Panc1 (cell line): ENCODE results near the gene BCAP29. TPM values are rescaled to one million over a fixed set of nuclear protein-coding genes. Genes with fewer than 3 reads are reported as not detected.
"Not testable (repeated sequence)": the region's sequence is repeated elsewhere in the genome, so short reads cannot be mapped to it uniquely, and the experiment has no call there.

ENCODE experiments used
- ATAC-seq: fragments of 200-7000 bp; cut with Tn5 transposase; 2 replicates; pipeline ENCODE4 v1.9.1; 2020; ENCODE audit warnings: mild to moderate bottlenecking, moderate library complexity
- BruUV-seq: library from RNA; stranded (reverse); fragments of 400-500 nt; replicated peaks from 2 replicates; lab custom pipeline; 2021; lab: Mats Ljungman, UMichigan
- CTCF ChIA-PET: fragments of 300-600 bp; sonication (Branson Sonifier 250); formaldehyde crosslinking; loops from one replicate; lab custom pipeline; 2022; ENCODE audit warnings: antibody characterized with exemption; lab: Charles Lee
- POLR2A ChIA-PET: fragments of 300-600 bp; sonication (Branson Sonifier 250); formaldehyde crosslinking; loops from one replicate; lab custom pipeline; 2022; ENCODE audit warnings: antibody characterized with exemption; lab: Charles Lee
- DNase-seq: peaks from one replicate; pipeline ENCODE4 v3.0.0-alpha.2; 2010; ENCODE audit warnings: low read depth, low spot score
- H3K27ac ChIP-seq: 2 replicates; pipeline ENCODE4 v1.5.1; 2011; ENCODE audit warnings: mild to moderate bottlenecking, low read length, inconsistent platforms
- H3K27me3 ChIP-seq: fragments of 200-500 bp; sonication (Bioruptor generic); 2 replicates; pipeline ENCODE4 v1.6.0; 2014; ENCODE audit warnings: low read length, inconsistent platforms; ENCODE audit not compliant: control insufficient read depth, insufficient read depth
- H3K36me3 ChIP-seq: fragments of 200-500 bp; sonication (Bioruptor generic); 2 replicates; pipeline ENCODE4 v1.5.1; 2014; ENCODE audit warnings: inconsistent platforms, mild to moderate bottlenecking, low read length, moderate library complexity; ENCODE audit not compliant: control insufficient read depth, insufficient read depth
- H3K4me1 ChIP-seq: 2 replicates; pipeline ENCODE4 v1.5.1; 2011; ENCODE audit warnings: inconsistent platforms, mild to moderate bottlenecking, low read length, moderate library complexity; ENCODE audit not compliant: control insufficient read depth, insufficient read depth
- H3K4me3 ChIP-seq, 2 experiments: 2 replicates each; pipeline ENCODE4 v1.5.1; 2011 to 2012; ENCODE audit warnings: low read depth in 2 of 2, low read length in 2 of 2, mild to moderate bottlenecking in 2 of 2, inconsistent platforms in 1 of 2, moderate library complexity in 1 of 2
- H3K9me3 ChIP-seq: fragments of 200-500 bp; sonication (Bioruptor generic); 2 replicates; pipeline ENCODE4 v1.5.1; 2014; ENCODE audit warnings: low read depth, mild to moderate bottlenecking, inconsistent platforms, low read length, moderate library complexity; ENCODE audit not compliant: control insufficient read depth, insufficient read depth
- CTCF ChIP-seq: fragments of 450-650 bp; IDR thresholded peaks from 2 replicates; pipeline ENCODE4 v1.5.1; 2017; ENCODE audit warnings: mild to moderate bottlenecking
- POLR2AphosphoS5 ChIP-seq: IDR thresholded peaks from 2 replicates; pipeline ENCODE4 v1.6.1; 2012; ENCODE audit warnings: mild to moderate bottlenecking, low read depth, low read length, moderate library complexity
- SIN3A ChIP-seq: IDR thresholded peaks from 2 replicates; pipeline ENCODE4 v1.6.1; 2012; ENCODE audit warnings: low read depth, mild to moderate bottlenecking, low read length, moderate library complexity, borderline replicate concordance; ENCODE audit not compliant: insufficient read depth
- TCF7L2 ChIP-seq: IDR thresholded peaks from 2 replicates; pipeline ENCODE4 v1.6.1; 2011; ENCODE audit warnings: mild to moderate bottlenecking, low read depth, low read length, inconsistent platforms
- in situ Hi-C: cut with HindIII; loops from 2 replicates; pipeline ENCODE4 v1.10.0; 2016; ENCODE audit warnings: low sequenced_read_pairs, low pct_unique_long_range_greater_than_20kb
- intact Hi-C: fragments of 100-400 bp; cut with micrococcal nuclease; formaldehyde crosslinking; loops from one replicate; pipeline ENCODE4 v1.10.0; 2022; ENCODE audit not compliant: unreplicated experiment
- total RNA-seq: library from RNA; stranded (reverse); gene quantifications from one replicate; pipeline ENCODE4 v1.2.1, GENCODE V29; 2021; ENCODE audit not compliant: unreplicated experiment
- TF ChIP-seq, protein P1 (sequence below), 2 experiments: IDR thresholded peaks; 2 replicates each; pipeline ENCODE4 v1.6.1; 2011 to 2012; ENCODE audit warnings: low read depth in 2 of 2, control low read depth in 1 of 2, low read length in 1 of 2, mild to moderate bottlenecking in 1 of 2, moderate library complexity in 1 of 2; ENCODE audit not compliant: insufficient read depth in 1 of 2

BCAP29 gene
- total RNA-seq, 1 experiment from 2014 or later, result 71.7 TPM

DNA sequence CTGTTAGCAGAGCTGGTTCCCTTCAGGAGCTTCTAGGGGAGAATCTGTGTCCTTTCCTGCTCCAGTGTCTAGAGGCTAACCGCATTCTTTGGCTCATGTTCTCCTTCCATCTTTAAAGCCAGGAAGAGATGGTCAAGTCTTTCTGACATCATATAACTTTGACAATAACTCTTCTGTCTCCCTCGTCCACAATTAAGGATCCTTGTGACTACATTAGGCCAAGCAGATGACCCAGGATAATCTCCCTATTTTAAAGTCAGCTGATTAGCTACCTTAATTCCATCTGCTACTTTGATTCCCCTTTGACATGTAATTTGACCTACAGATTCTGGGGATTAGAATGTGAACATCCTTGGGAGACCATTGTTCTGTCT lies 52.4 kb downstream of the BCAP29 start:
- Histone ChIP-seq H3K36me3 (no peaks in the 10 kb centered on the region), H3K4me1 (no peaks in the 10 kb centered on the region), H3K9me3 (no peaks in the 10 kb centered on the region), H3K27ac (no peak overlapping the region), H3K27me3 (no peaks in the 10 kb centered on the region), H3K4me3 (no peak overlapping the region)
- ATAC-seq (no peak), DNase-seq (no peak)
- ChIA-PET POLR2A (no interaction called here), CTCF (no interaction called here)
- TF ChIP-seq POLR2AphosphoS5 (no peak), CTCF (no peak), TCF7L2 (no peak), SIN3A (no peak)
- TF ChIP-seq, protein P1, sequence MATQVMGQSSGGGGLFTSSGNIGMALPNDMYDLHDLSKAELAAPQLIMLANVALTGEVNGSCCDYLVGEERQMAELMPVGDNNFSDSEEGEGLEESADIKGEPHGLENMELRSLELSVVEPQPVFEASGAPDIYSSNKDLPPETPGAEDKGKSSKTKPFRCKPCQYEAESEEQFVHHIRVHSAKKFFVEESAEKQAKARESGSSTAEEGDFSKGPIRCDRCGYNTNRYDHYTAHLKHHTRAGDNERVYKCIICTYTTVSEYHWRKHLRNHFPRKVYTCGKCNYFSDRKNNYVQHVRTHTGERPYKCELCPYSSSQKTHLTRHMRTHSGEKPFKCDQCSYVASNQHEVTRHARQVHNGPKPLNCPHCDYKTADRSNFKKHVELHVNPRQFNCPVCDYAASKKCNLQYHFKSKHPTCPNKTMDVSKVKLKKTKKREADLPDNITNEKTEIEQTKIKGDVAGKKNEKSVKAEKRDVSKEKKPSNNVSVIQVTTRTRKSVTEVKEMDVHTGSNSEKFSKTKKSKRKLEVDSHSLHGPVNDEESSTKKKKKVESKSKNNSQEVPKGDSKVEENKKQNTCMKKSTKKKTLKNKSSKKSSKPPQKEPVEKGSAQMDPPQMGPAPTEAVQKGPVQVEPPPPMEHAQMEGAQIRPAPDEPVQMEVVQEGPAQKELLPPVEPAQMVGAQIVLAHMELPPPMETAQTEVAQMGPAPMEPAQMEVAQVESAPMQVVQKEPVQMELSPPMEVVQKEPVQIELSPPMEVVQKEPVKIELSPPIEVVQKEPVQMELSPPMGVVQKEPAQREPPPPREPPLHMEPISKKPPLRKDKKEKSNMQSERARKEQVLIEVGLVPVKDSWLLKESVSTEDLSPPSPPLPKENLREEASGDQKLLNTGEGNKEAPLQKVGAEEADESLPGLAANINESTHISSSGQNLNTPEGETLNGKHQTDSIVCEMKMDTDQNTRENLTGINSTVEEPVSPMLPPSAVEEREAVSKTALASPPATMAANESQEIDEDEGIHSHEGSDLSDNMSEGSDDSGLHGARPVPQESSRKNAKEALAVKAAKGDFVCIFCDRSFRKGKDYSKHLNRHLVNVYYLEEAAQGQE (IDR thresholded peaks at IDR 0.05; ENCODE audit: insufficient read depth in 1 of 2, low read depth in 2 of 2, low read length in 1 of 2), result no peak
- no TSS peak for BruUV-seq
- intact Hi-C loops, result no loop called here
- in situ Hi-C loops, result no loop called here

- ChIA-PET POLR2A (no interaction called here), CTCF (no interaction called here)
- no TSS peak for BruUV-seq
- H3K9me3 ChIP-seq, result no peaks in the 10 kb centered on the region
- H3K27me3 ChIP-seq, result peaks cover 18% of the 10 kb centered on the region
- DNase-seq (no peak), ATAC-seq (no peak)
- in situ Hi-C loops, result no loop called here
- no peak overlapping the region for H3K27ac ChIP-seq
- no peaks in the 10 kb centered on the region for H3K36me3 ChIP-seq
- TF ChIP-seq SIN3A (no peak), CTCF (no peak), TCF7L2 (no peak), POLR2AphosphoS5 (no peak)
- TF ChIP-seq, protein P1 (IDR thresholded peaks at IDR 0.05; ENCODE audit: insufficient read depth in 1 of 2, low read depth in 2 of 2, low read length in 1 of 2), result no peak
- H3K4me1 ChIP-seq, result no peaks in the 10 kb centered on the region
- intact Hi-C loops, result no loop called here
- H3K4me3 ChIP-seq, result no peak overlapping the region
Observed at GRCh38 chr7:107638594-107638993, 58.5 kb downstream of the BCAP29 start.

DNA sequence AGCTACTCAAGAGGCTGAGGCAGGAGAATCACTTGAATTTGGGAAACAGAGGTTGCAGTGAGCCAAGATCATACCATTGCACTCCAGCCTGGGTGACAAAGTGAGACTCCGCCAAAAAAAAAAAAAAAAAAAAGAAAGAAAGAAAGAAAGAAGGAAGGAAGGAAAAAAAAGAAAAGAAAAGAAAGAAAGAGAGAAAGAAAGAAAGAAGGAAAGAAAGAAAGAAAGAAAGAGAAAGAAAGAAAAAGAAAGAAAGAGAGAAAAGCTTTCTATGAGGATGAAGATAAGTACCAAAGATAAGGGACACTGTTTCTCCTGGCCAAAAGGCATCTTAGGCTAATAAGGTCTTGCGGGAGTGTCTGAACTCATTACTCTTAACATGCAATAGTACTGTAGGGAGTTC lies 59.0 kb downstream of the BCAP29 start:
- DNase-seq, POLR2A ChIA-PET, H3K4me1 ChIP-seq, intact Hi-C loops, ATAC-seq, H3K4me3 ChIP-seq, H3K36me3 ChIP-seq, BruUV-seq, H3K27ac ChIP-seq, H3K9me3 ChIP-seq, in situ Hi-C loops: not testable (repeated sequence)
- CTCF ChIA-PET, result interaction anchor here (0.7 kb wide), 1 partner anchor 507 kb away, joined by 4 read pairs; no protein-coding TSS in a partner anchor
- peaks cover 18% of the 10 kb centered on the region for H3K27me3 ChIP-seq
